Measurements from ENCODE around the gene GPR161. TPM values are rescaled to one million over a fixed set of nuclear protein-coding genes. Genes with fewer than 3 reads are reported as not detected.

GPR161 gene
- total and polyA plus RNA-seq, 2 experiments from 2014 or later: 7.9 to 11.6 TPM

- no peak for TF ChIP-seq CTCF (conservative IDR thresholded peaks at IDR 0.05; ENCODE audit: low read depth in 2 of 2)
These were observed 82.6 kb downstream of the GPR161 start (continued) for GRCh38 chr1:168054117-168054516.

- Histone ChIP-seq H3K27ac (ENCODE audit: low read depth) (no peak overlapping the region), H3K27me3 (ENCODE audit: insufficient read depth) (no peaks in the 10 kb centered on the region), H3K79me2 (replicated peaks; ENCODE audit: insufficient read depth) (no peaks in the 10 kb centered on the region), H2AFZ (no peak overlapping the region), H3K4me3 (no peak overlapping the region), H4K20me1 (replicated peaks; ENCODE audit: insufficient read depth) (0 out of 2 replicates have a peak, but pooled peaks cover 3% of the 10 kb centered on the region), H3K4me1 (ENCODE audit: insufficient read depth) (no peaks in the 10 kb centered on the region), H3K4me2 (no peak overlapping the region), H3F3A (replicated peaks; ENCODE audit: low read depth) (no peaks in the 10 kb centered on the region), H3K36me3 (ENCODE audit: insufficient read depth) (no peaks in the 10 kb centered on the region), H3K9me2 (ENCODE audit: insufficient read depth) (no peaks in the 10 kb centered on the region)
- Mint-ChIP-seq H3K4me3 (no peak overlapping the region), H3K27ac (no peak overlapping the region), H3K9me3 (0 out of 3 replicates have a peak, but pooled peaks cover 4% of the 10 kb centered on the region), H3K36me3 (ENCODE audit: low read depth) (peaks cover 4% of the 10 kb centered on the region; the same call in 1 of the 3 replicates), H3K27me3 (ENCODE audit: insufficient read depth, low read depth, poor library complexity) (no peaks in the 10 kb centered on the region), H3K4me1 (no peaks in the 10 kb centered on the region)
- DNase-seq (ENCODE audit: low spot score) (peak; percentile 3), ATAC-seq (no peak)
- TF ChIP-seq NANOG (IDR thresholded peaks at IDR 0.05; ENCODE audit: borderline replicate concordance) (no peak), ETS1 (IDR thresholded peaks at IDR 0.05) (no peak), JUNB (IDR thresholded peaks at IDR 0.05; ENCODE audit: unreplicated experiment) (no peak), POLR2AphosphoS5 (IDR thresholded peaks at IDR 0.05; ENCODE audit: low read depth) (no peak), CREB1 (CRISPR knock-in tag; IDR thresholded peaks at IDR 0.05; ENCODE audit: low read depth) (no peak), REST (IDR thresholded peaks at IDR 0.05; ENCODE audit: unreplicated experiment) (no peak), EZH2phosphoT487 (IDR thresholded peaks at IDR 0.05; ENCODE audit: unreplicated experiment) (no peak), ZNF114 (CRISPR knock-in tag; IDR thresholded peaks at IDR 0.05) (no peak), EZH2 (IDR thresholded peaks at IDR 0.05; ENCODE audit: low read depth, unreplicated experiment) (no peak), ZNF462 (CRISPR knock-in tag; IDR thresholded peaks at IDR 0.05) (no peak)
These were observed 83.0 kb downstream of the GPR161 start for GRCh38 chr1:168053681-168054080.
